ENCODE results near the gene ENAM.

ENAM gene

GRCh38 chr4:70619288-70619687 is 9.3 kb upstream of the ENAM start:
- Histone ChIP-seq H4K8ac (ENCODE audit: low read depth, low read length) (no peak overlapping the region), H3K9me3 (ENCODE audit: insufficient read depth, low read depth, low read length) (no peaks in the 10 kb centered on the region), H2BK12ac (ENCODE audit: low read length) (no peak overlapping the region), H3K27ac (ENCODE audit: low read depth, low read length) (no peak overlapping the region), H4K91ac (ENCODE audit: low read depth, low read length) (no peak overlapping the region), H2BK120ac (ENCODE audit: insufficient read depth, low read length, poor library complexity) (no peak overlapping the region), H4K12ac (ENCODE audit: low read depth, low read length) (no peak overlapping the region), H3K4me2 (ENCODE audit: low read length) (no peak overlapping the region), H3K79me1 (ENCODE audit: low read length) (no peaks in the 10 kb centered on the region), H2BK5ac (ENCODE audit: low read depth, low read length, poor library complexity) (no peak overlapping the region), H3K14ac (ENCODE audit: low read length) (no peak overlapping the region), H3K4ac (ENCODE audit: low read depth, low read length) (no peak overlapping the region), H3K4me1 (ENCODE audit: control insufficient read depth in 1 of 2, insufficient read depth in 2 of 2, low read length in 2 of 2) (no peaks in the 10 kb centered on the region), H3K79me2 (ENCODE audit: control insufficient read depth, insufficient read depth, low read length, poor library complexity) (no peaks in the 10 kb centered on the region), H2AFZ (ENCODE audit: insufficient read depth, low read length, poor library complexity) (no peak overlapping the region), H3K9ac (ENCODE audit: low read length) (no peak overlapping the region), H3K27me3 (ENCODE audit: insufficient read depth, low read length) (no peaks in the 10 kb centered on the region), H2AK5ac (ENCODE audit: low read length) (no peak overlapping the region), H3K23ac (ENCODE audit: low read length) (no peak overlapping the region), H3K4me3 (ENCODE audit: low read depth, low read length) (no peak overlapping the region), H3K36me3 (ENCODE audit: control insufficient read depth in 1 of 2, insufficient read depth in 2 of 2, low read length in 2 of 2) (no peaks in the 10 kb centered on the region), H3K18ac (ENCODE audit: low read length) (no peak overlapping the region)
- no CpG with 5 or more reads among the region's 4 CpGs for WGBS (ENCODE audit: extremely low coverage, insufficient coverage, insufficient read length)
- DNase-seq: peak in 1 of 2 donors; percentile 38

GRCh38 chr4:70619778-70620177 is 8.8 kb upstream of the ENAM start:
- Histone ChIP-seq H2AFZ (ENCODE audit: insufficient read depth, low read length, poor library complexity) (no peak overlapping the region), H3K79me1 (ENCODE audit: low read length) (no peaks in the 10 kb centered on the region), H4K91ac (ENCODE audit: low read depth, low read length) (no peak overlapping the region), H3K23ac (ENCODE audit: low read length) (no peak overlapping the region), H3K9ac (ENCODE audit: low read length) (no peak overlapping the region), H3K14ac (ENCODE audit: low read length) (no peak overlapping the region), H3K27ac (ENCODE audit: low read depth, low read length) (no peak overlapping the region), H3K18ac (ENCODE audit: low read length) (no peak overlapping the region), H4K8ac (ENCODE audit: low read depth, low read length) (no peak overlapping the region), H3K27me3 (ENCODE audit: insufficient read depth, low read length) (no peaks in the 10 kb centered on the region), H4K12ac (ENCODE audit: low read depth, low read length) (no peak overlapping the region), H3K9me3 (ENCODE audit: insufficient read depth, low read depth, low read length) (no peaks in the 10 kb centered on the region), H3K79me2 (ENCODE audit: control insufficient read depth, insufficient read depth, low read length, poor library complexity) (no peaks in the 10 kb centered on the region), H2AK5ac (ENCODE audit: low read length) (no peak overlapping the region), H3K4ac (ENCODE audit: low read depth, low read length) (no peak overlapping the region), H3K4me3 (ENCODE audit: low read depth, low read length) (no peak overlapping the region), H3K36me3 (ENCODE audit: control insufficient read depth in 1 of 2, insufficient read depth in 2 of 2, low read length in 2 of 2) (no peaks in the 10 kb centered on the region), H2BK5ac (ENCODE audit: low read depth, low read length, poor library complexity) (no peak overlapping the region), H2BK12ac (ENCODE audit: low read length) (no peak overlapping the region), H3K4me2 (ENCODE audit: low read length) (no peak overlapping the region), H3K4me1 (ENCODE audit: control insufficient read depth in 1 of 2, insufficient read depth in 2 of 2, low read length in 2 of 2) (no peaks in the 10 kb centered on the region), H2BK120ac (ENCODE audit: insufficient read depth, low read length, poor library complexity) (no peak overlapping the region)
- no peak for DNase-seq
- no CpG with 5 or more reads among the region's 2 CpGs for WGBS (ENCODE audit: extremely low coverage, insufficient coverage, insufficient read length)

GRCh38 chr4:70623323-70623722 is 5.2 kb upstream of the ENAM start:
- Histone ChIP-seq H3K4ac (ENCODE audit: low read depth, low read length) (no peak overlapping the region), H2AK5ac (ENCODE audit: low read length) (no peak overlapping the region), H3K23ac (ENCODE audit: low read length) (no peak overlapping the region), H3K27me3 (ENCODE audit: insufficient read depth, low read length) (no peaks in the 10 kb centered on the region), H3K9ac (ENCODE audit: low read length) (no peak overlapping the region), H3K27ac (ENCODE audit: low read depth, low read length) (no peak overlapping the region), H3K4me1 (ENCODE audit: control insufficient read depth in 1 of 2, insufficient read depth in 2 of 2, low read length in 2 of 2) (no peaks in the 10 kb centered on the region), H2BK5ac (ENCODE audit: low read depth, low read length, poor library complexity) (no peak overlapping the region), H4K91ac (ENCODE audit: low read depth, low read length) (no peak overlapping the region), H3K4me3 (ENCODE audit: low read depth, low read length) (no peak overlapping the region), H2BK120ac (ENCODE audit: insufficient read depth, low read length, poor library complexity) (no peak overlapping the region), H3K79me1 (ENCODE audit: low read length) (no peaks in the 10 kb centered on the region), H2BK12ac (ENCODE audit: low read length) (no peak overlapping the region), H3K4me2 (ENCODE audit: low read length) (no peak overlapping the region), H3K9me3 (ENCODE audit: insufficient read depth, low read depth, low read length) (no peaks in the 10 kb centered on the region), H3K14ac (ENCODE audit: low read length) (no peak overlapping the region), H3K36me3 (ENCODE audit: control insufficient read depth in 1 of 2, insufficient read depth in 2 of 2, low read length in 2 of 2) (no peaks in the 10 kb centered on the region), H3K79me2 (ENCODE audit: control insufficient read depth, insufficient read depth, low read length, poor library complexity) (no peaks in the 10 kb centered on the region), H4K8ac (ENCODE audit: low read depth, low read length) (no peak overlapping the region), H2AFZ (ENCODE audit: insufficient read depth, low read length, poor library complexity) (no peak overlapping the region), H4K12ac (ENCODE audit: low read depth, low read length) (no peak overlapping the region), H3K18ac (ENCODE audit: low read length) (no peak overlapping the region)
- WGBS (ENCODE audit: extremely low coverage, insufficient coverage, insufficient read length): no CpG with 5 or more reads among the region's 3 CpGs
- no peak for DNase-seq

- Histone ChIP-seq H2BK5ac (ENCODE audit: low read depth, low read length, poor library complexity) (no peak overlapping the region), H3K27ac (ENCODE audit: low read depth, low read length) (no peak overlapping the region), H3K79me1 (ENCODE audit: low read length) (no peaks in the 10 kb centered on the region), H3K4me3 (ENCODE audit: low read depth, low read length) (no peak overlapping the region), H4K8ac (ENCODE audit: low read depth, low read length) (no peak overlapping the region), H3K4ac (ENCODE audit: low read depth, low read length) (no peak overlapping the region), H4K12ac (ENCODE audit: low read depth, low read length) (no peak overlapping the region), H2BK120ac (ENCODE audit: insufficient read depth, low read length, poor library complexity) (no peak overlapping the region), H3K14ac (ENCODE audit: low read length) (no peak overlapping the region), H3K9ac (ENCODE audit: low read length) (no peak overlapping the region), H2AFZ (ENCODE audit: insufficient read depth, low read length, poor library complexity) (no peak overlapping the region), H3K4me2 (ENCODE audit: low read length) (no peak overlapping the region), H3K9me3 (ENCODE audit: insufficient read depth, low read depth, low read length) (no peaks in the 10 kb centered on the region), H3K79me2 (ENCODE audit: control insufficient read depth, insufficient read depth, low read length, poor library complexity) (no peaks in the 10 kb centered on the region), H2BK12ac (ENCODE audit: low read length) (no peak overlapping the region), H3K18ac (ENCODE audit: low read length) (no peak overlapping the region), H3K36me3 (ENCODE audit: control insufficient read depth in 1 of 2, insufficient read depth in 2 of 2, low read length in 2 of 2) (no peaks in the 10 kb centered on the region), H3K27me3 (ENCODE audit: insufficient read depth, low read length) (no peaks in the 10 kb centered on the region), H3K23ac (ENCODE audit: low read length) (no peak overlapping the region), H2AK5ac (ENCODE audit: low read length) (no peak overlapping the region), H4K91ac (ENCODE audit: low read depth, low read length) (no peak overlapping the region), H3K4me1 (ENCODE audit: control insufficient read depth in 1 of 2, insufficient read depth in 2 of 2, low read length in 2 of 2) (no peaks in the 10 kb centered on the region)
- WGBS (ENCODE audit: extremely low coverage, insufficient coverage, insufficient read length): no CpG with 5 or more reads among the region's 1 CpG
- DNase-seq: no peak
Observed at GRCh38 chr4:70624226-70624793, 4.2 kb upstream of the ENAM start.
